ENCODE data around the gene NPIPA5. TPM values are rescaled to one million over a fixed set of nuclear protein-coding genes. Genes with fewer than 3 reads are reported as not detected.
A peak's percentile ranks its signal among the peaks of the same experiment; 100 is the strongest.

The NPIPA5 gene
- total and polyA plus RNA-seq, 2 of the 13 experiments (the other 11 are each of a cell fraction or from before 2014, with no cell fraction given): 9.7 to 21.5 TPM

DNA sequence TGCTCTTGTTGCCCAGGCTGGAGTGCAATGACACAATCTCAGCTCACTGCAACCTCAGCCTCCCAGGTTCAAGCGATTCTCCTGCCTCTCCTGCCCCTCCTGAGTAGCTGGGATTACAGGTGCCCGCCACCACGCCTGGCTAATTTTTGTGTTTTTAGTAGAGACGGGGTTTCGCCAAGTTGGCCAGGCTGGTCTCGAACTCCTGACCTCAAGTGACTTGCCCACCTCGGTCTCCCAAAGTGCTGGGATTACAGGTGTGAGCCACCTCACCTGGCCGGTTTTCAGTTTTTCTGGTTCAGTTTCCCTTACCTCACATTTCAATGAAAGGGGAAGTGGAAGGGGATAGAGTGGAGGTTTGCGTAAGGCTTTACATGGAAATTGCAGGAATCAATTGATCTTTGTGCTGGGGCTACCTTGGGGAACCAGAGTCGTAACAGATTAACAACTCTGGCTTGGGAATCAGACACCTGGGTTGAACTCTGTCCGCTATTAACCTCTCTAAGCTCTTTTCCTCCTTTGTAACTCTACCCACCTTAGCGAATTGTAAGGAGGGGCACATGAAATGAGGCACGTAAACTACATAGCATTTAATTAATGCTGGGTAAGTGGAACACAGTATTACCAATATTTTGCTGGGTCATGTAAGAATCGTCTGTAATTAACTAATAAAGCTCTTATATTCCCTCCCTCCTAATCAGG is 20.7 kb upstream of the NPIPA5 start (continued):
- TF ChIP-seq, protein P1, sequence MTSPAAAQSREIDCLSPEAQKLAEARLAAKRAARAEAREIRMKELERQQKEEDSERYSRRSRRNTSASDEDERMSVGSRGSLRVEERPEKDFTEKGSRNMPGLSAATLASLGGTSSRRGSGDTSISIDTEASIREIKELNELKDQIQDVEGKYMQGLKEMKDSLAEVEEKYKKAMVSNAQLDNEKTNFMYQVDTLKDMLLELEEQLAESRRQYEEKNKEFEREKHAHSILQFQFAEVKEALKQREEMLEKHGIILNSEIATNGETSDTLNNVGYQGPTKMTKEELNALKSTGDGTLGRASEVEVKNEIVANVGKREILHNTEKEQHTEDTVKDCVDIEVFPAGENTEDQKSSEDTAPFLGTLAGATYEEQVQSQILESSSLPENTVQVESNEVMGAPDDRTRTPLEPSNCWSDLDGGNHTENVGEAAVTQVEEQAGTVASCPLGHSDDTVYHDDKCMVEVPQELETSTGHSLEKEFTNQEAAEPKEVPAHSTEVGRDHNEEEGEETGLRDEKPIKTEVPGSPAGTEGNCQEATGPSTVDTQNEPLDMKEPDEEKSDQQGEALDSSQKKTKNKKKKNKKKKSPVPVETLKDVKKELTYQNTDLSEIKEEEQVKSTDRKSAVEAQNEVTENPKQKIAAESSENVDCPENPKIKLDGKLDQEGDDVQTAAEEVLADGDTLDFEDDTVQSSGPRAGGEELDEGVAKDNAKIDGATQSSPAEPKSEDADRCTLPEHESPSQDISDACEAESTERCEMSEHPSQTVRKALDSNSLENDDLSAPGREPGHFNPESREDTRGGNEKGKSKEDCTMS (CRISPR knock-in tag; conservative IDR thresholded peaks at IDR 0.05): no peak
- TF ChIP-seq AKNA (CRISPR knock-in tag; IDR thresholded peaks at IDR 0.05; ENCODE audit: borderline replicate concordance): no peak
- TF ChIP-seq ZNF879 (CRISPR knock-in tag; IDR thresholded peaks at IDR 0.05): 0 out of 2 replicates have a peak, but pooled peaks have one; percentile 59
- TF ChIP-seq MLLT10 (CRISPR knock-in tag; IDR thresholded peaks at IDR 0.05): no peak
- peak; percentile 93 for TF ChIP-seq ZNF614 (CRISPR knock-in tag; IDR thresholded peaks at IDR 0.05; ENCODE audit: borderline replicate concordance)
- peak; percentile 48; the same call in 1 of the 2 replicates for TF ChIP-seq MXD4 (CRISPR knock-in tag; IDR thresholded peaks at IDR 0.05)
- no peak for TF ChIP-seq ZNF616 (CRISPR knock-in tag; IDR thresholded peaks at IDR 0.05; ENCODE audit: low read depth)
- TF ChIP-seq GMEB2 (CRISPR knock-in tag; IDR thresholded peaks at IDR 0.05; ENCODE audit: low read depth): no peak
- TF ChIP-seq TARDBP (CRISPR knock-in tag; IDR thresholded peaks at IDR 0.05): peak; percentile 90
- no peak for TF ChIP-seq NONO (IDR thresholded peaks at IDR 0.05)
- peak; percentile 89 for TF ChIP-seq NONO (CRISPR knock-in tag; conservative IDR thresholded peaks at IDR 0.05)

Data from HepG2 (cell line).